ENCODE measurements around the gene NFX1.
"Not testable (repeated sequence)": the region's sequence is repeated elsewhere in the genome, so short reads cannot be mapped to it uniquely, and the experiment has no call there.

NFX1 gene

DNA sequence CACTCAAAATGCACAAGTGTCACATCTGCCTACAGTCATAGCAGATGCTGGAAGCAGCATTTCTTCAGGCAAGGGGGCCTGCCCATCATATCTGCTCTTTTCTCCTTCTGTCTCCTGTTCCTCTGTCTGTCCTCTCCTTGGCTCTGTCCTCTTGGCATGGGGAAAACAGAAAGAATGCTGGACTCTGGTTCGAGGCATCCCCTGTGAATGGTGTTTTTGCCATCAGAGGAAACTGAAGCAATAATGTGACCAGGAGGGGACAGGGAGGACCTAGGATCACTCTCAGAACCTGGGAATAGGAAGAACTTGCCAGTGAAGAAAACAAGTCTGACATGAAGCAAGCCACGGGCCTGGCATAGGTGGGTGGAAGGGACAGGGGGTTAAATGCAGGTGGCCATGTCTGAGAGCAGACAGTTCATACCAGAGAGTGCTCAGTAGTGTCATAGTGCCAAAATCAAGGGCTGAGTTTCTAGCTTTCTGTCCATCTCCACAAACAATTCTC, 76.7 kb downstream of the NFX1 start:
- no peak for DNase-seq

DNA sequence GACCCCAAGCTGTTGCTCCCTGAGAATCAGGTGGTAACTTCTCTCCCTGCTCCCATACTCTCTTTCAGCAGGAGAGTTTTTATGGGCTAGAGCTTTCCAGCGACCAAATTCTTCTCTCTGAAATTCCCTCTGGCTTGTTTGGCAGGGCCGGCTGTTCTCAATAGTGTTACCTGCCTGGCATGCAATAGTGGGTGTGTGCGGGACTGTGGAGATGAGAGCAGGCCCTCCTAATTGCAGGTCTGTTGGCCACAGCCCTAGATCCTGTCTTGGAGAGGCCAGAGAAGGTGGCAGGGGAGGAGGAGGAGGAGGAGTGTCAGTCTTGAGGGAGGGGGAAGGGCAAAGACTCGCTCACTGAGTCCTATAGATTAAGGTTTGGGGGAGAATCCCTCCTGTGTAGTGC, 82.6 kb downstream of the NFX1 start:
- DNase-seq: no peak

GRCh38 chr9:33374190-33374589, 83.9 kb downstream of the NFX1 start:
- no peak for DNase-seq

- DNase-seq: peak; percentile 71
These were observed 84.4 kb downstream of the NFX1 start for GRCh38 chr9:33374634-33375237.

DNA sequence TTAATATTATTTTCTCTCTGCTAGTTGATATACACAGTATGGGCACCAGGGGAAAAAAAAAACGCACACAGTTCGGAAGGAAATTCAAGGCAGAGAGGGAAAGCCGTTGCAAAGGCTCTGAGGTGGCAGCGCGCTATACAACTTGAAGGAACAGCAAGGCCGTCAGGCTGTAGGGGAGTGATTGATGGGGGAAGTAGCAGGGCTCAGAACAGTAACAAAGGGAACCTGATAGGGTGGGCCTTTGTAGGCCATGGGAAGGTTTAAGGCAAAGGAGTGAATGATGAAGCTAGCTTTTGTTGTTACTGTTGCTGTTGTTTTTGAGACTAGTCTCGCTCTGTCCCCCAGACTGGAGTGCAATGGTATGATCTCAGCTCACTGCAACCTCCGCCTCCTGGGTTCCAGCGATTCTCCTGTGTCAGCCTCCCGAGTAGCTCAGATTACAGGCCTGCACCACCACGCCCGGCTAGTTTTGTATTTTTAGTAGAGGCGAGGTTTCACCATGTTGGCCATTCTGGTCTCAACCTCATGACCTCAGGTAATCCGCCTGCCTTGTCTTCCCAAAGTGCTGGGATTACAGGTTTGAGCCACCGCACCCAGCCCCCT, 85.0 kb downstream of the NFX1 start:
- no peak for DNase-seq

DNA sequence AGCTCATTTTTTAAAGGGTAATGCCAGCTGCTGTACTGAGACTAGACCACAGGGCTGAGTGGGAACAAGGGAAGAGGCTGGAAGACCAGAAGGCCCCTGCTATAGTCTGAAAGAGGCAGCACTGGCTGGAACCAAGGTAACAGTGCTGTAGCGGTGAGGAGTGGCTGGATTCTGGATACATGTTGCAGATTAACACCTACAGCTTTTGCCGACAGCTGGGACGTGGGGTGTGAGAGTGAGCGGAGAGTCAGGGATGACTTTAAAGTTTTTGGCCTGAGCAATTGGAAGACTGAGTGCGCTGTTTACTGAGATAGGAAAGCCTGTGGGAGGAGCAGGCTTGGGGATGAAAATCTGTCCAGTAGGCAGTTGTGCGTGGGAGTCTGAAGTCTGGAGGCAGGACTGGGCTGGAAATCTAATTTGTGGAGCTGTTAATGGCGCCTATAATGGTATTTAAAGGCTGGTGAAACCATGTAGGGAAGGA, 85.6 kb downstream of the NFX1 start:
- DNase-seq: no peak

GRCh38 chr9:33377089-33377715, 86.9 kb downstream of the NFX1 start:
- no peak for DNase-seq

- DNase-seq: no peak
These were observed 87.9 kb downstream of the NFX1 start for GRCh38 chr9:33378121-33378795.

DNA sequence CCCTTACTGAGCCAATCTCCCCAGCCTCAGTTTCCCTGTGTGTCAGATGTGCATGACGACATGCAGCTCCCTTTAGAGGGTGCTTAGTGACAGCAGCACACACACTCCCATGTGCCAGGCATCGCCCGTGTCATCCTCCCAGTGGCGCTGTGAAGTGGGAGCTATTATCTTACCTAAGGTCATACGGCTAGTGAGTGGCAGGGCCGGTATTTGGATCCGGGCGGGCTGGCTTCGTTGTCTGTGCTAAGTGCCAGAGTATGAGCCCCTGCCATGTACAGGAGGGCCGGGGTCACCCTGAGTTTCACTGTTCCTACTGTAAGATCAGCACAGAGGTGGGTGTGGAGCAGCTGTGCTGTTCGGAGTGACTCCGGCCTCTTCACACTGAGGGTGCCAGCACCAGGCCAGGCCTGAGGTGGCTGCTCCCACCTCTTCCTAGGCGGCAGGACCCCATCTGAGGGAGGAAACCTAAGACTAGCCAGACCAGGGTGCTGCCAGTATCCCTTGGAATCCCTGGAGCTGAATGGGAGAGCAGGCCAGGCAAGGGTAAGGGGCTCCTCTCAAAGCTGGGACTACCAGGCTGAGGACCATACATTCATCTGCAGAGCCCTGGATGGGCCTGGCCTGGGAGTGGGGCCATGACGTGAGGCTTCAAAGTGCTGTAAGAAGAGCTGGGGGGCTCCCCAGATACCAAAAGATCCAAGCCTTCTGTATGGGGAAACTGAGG, 89.5 kb downstream of the NFX1 start:
- DNase-seq: no peak

GRCh38 chr9:33380390-33381094, 90.2 kb downstream of the NFX1 start:
- DNase-seq: no peak

DNA sequence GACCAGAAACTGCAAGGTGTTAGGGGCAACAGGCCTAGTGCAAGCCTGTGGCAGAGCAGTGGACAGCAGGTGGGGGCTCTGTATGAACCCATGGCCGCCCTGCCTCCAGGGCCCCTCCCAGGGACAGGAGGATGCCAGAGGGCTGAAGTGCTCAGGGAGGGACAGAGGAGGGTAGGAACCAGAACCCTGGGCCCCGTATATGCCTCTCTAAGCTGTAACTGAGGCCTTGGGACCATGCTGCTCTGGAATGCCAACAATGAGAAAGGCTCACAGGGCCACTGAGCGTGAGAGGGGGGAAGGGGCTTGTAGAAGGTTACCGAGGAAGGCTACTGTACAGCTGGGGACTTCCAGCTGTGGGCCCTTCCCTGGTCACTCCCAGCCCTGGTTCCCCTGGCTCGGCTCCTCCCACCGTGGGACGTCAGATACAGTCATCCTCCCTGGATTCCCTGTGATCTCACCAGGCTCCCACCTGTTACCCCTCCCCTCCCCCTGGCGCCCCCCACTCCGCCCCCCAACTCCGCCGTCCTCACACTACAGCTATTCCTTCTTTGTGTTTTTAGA, 91.0 kb downstream of the NFX1 start:
- no peak for DNase-seq

DNA sequence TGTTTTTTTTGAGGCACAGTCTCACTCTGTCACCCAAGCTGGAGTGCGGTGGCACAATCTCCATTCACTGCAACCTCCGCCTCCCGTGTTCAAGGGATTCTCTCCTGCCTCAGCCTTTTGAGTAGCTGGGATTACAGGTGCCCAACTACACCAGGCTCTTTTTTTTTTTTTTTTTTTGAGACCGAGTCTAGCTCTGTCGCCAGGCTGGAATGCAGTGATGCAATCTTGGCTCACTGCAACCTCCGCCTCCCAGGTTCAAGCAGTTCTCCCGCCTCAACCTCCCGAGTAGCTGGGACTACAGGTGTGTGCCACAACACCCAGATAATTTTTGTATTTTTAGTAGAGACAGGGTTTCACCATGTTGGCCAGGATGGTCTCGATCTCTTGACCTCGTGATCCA, 92.1 kb downstream of the NFX1 start:
- not testable (repeated sequence) for DNase-seq

DNA sequence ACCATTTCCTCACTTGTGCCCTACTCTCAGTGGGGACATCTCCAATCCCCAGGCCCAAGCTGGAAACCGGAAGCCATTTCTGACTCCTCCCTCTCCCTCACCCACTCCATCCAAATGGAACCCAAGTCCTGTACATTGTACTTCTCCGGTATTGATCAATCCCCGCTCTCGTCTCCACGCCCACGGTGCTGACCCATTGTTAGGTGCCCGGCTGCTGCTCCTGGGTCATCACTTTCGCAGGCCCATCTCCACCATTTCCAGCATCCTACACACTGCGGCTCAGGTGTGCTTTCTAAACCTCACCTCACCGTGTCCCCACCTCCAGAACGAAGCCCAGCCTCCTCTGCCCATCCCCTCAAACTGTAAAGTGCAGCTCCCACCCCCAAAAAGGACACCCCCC, 93.1 kb downstream of the NFX1 start:
- DNase-seq: not testable (repeated sequence)

- not testable (repeated sequence) for DNase-seq
These were observed 95.2 kb downstream of the NFX1 start for GRCh38 chr9:33385536-33385935.

DNA sequence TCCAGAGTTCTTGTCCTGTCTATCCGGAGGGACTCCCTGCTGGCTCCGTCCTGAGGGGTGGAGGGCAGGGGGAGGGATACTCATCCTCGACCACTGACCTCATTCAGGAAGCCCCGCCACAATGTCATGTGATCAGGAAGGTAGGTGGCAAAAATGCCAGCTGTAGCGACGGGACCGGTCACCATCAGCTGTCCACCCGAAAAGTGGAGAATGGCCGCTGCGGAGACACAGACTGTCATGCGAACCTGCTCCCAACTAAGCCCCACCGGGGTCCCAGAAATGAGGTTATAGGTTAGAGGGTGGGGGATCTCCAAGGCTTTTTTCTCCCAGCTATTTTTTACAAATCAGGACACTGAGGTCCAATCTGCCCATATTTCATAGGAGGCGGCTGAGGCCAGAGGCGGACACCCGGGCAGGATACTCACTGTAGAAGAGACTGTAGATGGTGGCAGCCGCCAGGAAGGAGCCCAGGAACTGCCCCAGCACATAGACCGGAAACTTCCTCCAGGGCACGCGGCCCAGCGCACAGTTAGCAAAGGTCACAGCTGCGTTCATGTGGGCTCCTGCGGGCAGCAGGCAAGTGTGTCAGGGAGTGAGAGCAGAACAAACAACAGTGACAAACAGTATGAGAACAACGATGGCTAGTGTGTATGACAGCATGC, 95.8 kb downstream of the NFX1 start:
- not testable (repeated sequence) for DNase-seq

DNA sequence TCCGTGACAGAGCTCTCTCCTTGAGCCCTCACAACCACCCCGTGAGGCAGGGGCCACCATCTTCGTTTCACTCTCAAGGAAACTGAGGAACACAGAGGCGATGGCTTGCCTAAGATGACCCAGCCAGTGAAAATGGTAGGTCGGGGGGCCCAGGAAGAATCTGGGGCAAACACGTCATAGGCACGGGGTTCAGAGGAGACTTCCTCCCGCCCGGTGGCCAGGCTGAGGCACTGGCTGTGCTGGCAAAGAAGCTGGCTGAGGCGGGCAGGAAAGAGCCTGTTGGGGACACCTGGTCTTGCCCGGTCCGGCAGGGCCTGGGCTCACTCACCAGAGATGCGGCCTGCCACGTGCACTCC, 96.3 kb downstream of the NFX1 start:
- DNase-seq: not testable (repeated sequence)

DNA sequence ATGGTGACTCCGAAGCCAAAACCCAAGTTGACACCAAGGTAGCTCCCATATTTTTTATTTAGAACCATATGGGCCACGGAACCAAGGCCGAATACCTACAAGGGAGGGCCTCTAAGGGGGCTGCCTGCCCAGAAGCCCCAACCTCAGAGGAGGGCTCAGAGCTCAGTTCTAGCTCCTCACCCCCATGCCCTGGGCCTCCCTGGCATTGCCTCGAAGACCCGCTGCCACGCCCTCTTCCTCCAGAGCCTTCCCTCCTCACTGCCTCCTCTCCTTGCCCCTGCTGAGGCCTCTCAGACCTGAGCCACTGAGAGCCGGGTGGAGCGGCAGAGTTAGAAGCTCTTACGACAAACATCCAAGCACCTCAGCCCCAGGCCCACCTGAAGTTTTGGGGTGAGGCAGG, 96.7 kb downstream of the NFX1 start:
- not testable (repeated sequence) for DNase-seq

- DNase-seq: no peak
These were observed 98.0 kb downstream of the NFX1 start for GRCh38 chr9:33388110-33388994.

DNA sequence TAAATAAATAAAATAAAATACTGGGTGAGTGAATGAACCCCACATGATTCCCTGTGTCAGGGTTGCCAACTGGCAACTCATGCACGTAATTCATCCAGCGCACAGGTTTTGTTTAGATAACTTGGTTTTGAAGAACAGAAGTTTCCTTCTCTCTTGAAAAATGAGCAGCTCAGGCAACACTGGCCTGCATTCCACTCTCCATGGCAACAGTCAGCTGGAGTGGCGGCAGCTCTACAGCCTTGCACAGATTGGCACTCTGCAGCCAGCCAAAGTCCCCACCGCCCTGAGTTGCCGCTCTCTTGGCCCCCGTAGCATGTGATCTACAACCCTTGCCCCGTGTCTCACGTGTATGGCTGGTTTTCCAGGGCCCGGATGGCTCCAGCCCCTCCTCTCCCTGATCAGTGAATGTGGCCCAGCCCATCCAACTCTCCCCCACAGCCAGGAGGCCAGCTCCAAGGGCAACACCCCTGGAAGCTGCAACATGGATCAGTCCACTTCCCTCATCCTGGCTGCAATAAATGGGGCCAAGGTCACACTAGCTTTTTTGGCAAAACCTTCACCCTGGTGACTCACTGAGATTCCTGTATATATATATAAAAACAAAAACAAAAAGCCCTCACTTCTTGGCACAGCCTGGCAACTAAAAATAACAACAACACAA, 100.9 kb downstream of the NFX1 start:
- DNase-seq: not testable (repeated sequence)

- not testable (repeated sequence) for DNase-seq
These were observed 102.3 kb downstream of the NFX1 start for GRCh38 chr9:33392591-33393021.
